GM19438 (cell line): ENCODE results near the gene TMEM63C.
"Not testable (repeated sequence)": the region's sequence is repeated elsewhere in the genome, so short reads cannot be mapped to it uniquely, and the experiment has no call there.

ENCODE experiments used
- ATAC-seq: cut with Tn5 transposase; IDR thresholded peaks from one replicate; pipeline ENCODE4 v1.9.1; 2021; ENCODE audit warnings: low read depth; ENCODE audit not compliant: unreplicated experiment

TMEM63C gene

GRCh38 chr14:77275041-77275580, 93.5 kb downstream of the TMEM63C start:
- ATAC-seq = no peak

- no peak for ATAC-seq
Measured at GRCh38 chr14:77275601-77276017, 94.0 kb downstream of the TMEM63C start.

- ATAC-seq = no peak
Measured at GRCh38 chr14:77276295-77276935, 94.8 kb downstream of the TMEM63C start.

GRCh38 chr14:77276959-77277358, 95.4 kb downstream of the TMEM63C start:
- ATAC-seq = no peak

GRCh38 chr14:77278461-77279230, 97.0 kb downstream of the TMEM63C start:
- no peak for ATAC-seq

GRCh38 chr14:77279719-77280118, 98.1 kb downstream of the TMEM63C start:
- ATAC-seq = no peak

- not testable (repeated sequence) for ATAC-seq
Measured at GRCh38 chr14:77280921-77281320, 99.3 kb downstream of the TMEM63C start.

GRCh38 chr14:77281852-77282410, 100.3 kb downstream of the TMEM63C start:
- ATAC-seq = no peak

- ATAC-seq = no peak
Measured at GRCh38 chr14:77284066-77284465, 102.5 kb downstream of the TMEM63C start.

- no peak for ATAC-seq
Measured at GRCh38 chr14:77284466-77284865, 102.9 kb downstream of the TMEM63C start.

- ATAC-seq = no peak
Measured at GRCh38 chr14:77286576-77286975, 105.0 kb downstream of the TMEM63C start.

GRCh38 chr14:77290705-77291104, 109.1 kb downstream of the TMEM63C start:
- no peak for ATAC-seq

- ATAC-seq = no peak
Measured at GRCh38 chr14:77296155-77296554, 114.6 kb downstream of the TMEM63C start.

GRCh38 chr14:77296906-77297305, 115.3 kb downstream of the TMEM63C start:
- no peak for ATAC-seq

- ATAC-seq = no peak
Measured at GRCh38 chr14:77299771-77300170, 118.2 kb downstream of the TMEM63C start.

GRCh38 chr14:77301103-77301502, 119.5 kb downstream of the TMEM63C start:
- no peak for ATAC-seq

- ATAC-seq = no peak
Measured at GRCh38 chr14:77302926-77303325, 121.3 kb downstream of the TMEM63C start.

GRCh38 chr14:77303417-77304156, 122.0 kb downstream of the TMEM63C start:
- no peak for ATAC-seq

- no peak for ATAC-seq
Measured at GRCh38 chr14:77305696-77306095, 124.1 kb downstream of the TMEM63C start.

- no peak for ATAC-seq
Measured at GRCh38 chr14:77306416-77306815, 124.8 kb downstream of the TMEM63C start.
